GM20000 (cell line): ENCODE results near the gene TSSK6.

Experiments
- DNase-seq: peaks from one replicate; pipeline ENCODE4 v3.0.0; 2012; ENCODE audit warnings: low spot score
- TF ChIP-seq, protein P1 (sequence below): IDR thresholded peaks from 2 replicates; pipeline ENCODE4 v1.5.1; 2012; ENCODE audit warnings: mild to moderate bottlenecking, control low read depth; ENCODE audit errors: extremely low read depth, missing control alignments

The TSSK6 gene

GRCh38 chr19:19466201-19466600 lies 49.1 kb downstream of the TSSK6 start:
- no peak for DNase-seq
- TF ChIP-seq, protein P1, sequence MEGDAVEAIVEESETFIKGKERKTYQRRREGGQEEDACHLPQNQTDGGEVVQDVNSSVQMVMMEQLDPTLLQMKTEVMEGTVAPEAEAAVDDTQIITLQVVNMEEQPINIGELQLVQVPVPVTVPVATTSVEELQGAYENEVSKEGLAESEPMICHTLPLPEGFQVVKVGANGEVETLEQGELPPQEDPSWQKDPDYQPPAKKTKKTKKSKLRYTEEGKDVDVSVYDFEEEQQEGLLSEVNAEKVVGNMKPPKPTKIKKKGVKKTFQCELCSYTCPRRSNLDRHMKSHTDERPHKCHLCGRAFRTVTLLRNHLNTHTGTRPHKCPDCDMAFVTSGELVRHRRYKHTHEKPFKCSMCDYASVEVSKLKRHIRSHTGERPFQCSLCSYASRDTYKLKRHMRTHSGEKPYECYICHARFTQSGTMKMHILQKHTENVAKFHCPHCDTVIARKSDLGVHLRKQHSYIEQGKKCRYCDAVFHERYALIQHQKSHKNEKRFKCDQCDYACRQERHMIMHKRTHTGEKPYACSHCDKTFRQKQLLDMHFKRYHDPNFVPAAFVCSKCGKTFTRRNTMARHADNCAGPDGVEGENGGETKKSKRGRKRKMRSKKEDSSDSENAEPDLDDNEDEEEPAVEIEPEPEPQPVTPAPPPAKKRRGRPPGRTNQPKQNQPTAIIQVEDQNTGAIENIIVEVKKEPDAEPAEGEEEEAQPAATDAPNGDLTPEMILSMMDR: no peak

DNA sequence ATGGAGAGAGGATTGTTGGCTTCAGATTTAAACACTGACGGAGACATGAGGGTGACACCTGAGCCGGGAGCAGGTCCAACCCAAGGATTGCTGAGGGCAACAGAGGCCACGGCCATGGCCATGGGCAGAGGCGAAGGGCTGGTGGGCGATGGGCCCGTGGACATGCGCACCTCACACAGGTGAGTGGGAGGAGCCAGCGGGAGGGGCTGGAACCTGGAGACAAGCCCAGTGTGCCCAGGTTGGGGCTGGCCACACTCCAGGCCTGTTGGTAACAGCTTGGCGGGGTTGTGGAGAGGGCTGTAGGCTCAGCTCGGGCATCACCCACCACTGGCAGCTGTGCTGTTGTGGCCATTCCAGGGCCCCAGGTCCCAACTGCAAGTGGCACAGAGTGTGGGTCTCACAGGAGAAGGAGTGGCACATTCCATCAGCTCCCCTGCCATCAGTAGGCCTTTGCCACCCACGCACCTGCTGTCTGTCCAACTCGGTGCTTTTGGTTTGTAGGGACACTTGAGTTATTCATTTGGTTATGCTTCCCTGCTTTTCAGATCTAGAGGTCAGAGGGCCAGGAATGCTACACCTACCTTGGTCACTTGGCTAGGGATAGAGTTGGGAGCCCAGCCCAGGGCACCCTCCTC lies 49.8 kb downstream of the TSSK6 start:
- TF ChIP-seq, protein P1: no peak
- DNase-seq: no peak

- DNase-seq: no peak
- TF ChIP-seq, protein P1: no peak
Measured at GRCh38 chr19:19464339-19465098, 50.8 kb downstream of the TSSK6 start.
